GM18508 (cell line): ENCODE results near the gene FBXL12.
A peak's percentile ranks its signal among the peaks of the same experiment; 100 is the strongest.
"Not testable (repeated sequence)": the region's sequence is repeated elsewhere in the genome, so short reads cannot be mapped to it uniquely, and the experiment has no call there.

ENCODE experiments used
- ATAC-seq: cut with Tn5 transposase; IDR thresholded peaks from one replicate; pipeline ENCODE4 v1.9.1; 2021; ENCODE audit warnings: moderate number of reproducible peaks; ENCODE audit not compliant: insufficient read depth, unreplicated experiment

The FBXL12 gene

GRCh38 chr19:9796113-9796773 is 22.6 kb downstream of the FBXL12 start:
- ATAC-seq = no peak

GRCh38 chr19:9793071-9793591 is 25.7 kb downstream of the FBXL12 start:
- no peak for ATAC-seq

DNA sequence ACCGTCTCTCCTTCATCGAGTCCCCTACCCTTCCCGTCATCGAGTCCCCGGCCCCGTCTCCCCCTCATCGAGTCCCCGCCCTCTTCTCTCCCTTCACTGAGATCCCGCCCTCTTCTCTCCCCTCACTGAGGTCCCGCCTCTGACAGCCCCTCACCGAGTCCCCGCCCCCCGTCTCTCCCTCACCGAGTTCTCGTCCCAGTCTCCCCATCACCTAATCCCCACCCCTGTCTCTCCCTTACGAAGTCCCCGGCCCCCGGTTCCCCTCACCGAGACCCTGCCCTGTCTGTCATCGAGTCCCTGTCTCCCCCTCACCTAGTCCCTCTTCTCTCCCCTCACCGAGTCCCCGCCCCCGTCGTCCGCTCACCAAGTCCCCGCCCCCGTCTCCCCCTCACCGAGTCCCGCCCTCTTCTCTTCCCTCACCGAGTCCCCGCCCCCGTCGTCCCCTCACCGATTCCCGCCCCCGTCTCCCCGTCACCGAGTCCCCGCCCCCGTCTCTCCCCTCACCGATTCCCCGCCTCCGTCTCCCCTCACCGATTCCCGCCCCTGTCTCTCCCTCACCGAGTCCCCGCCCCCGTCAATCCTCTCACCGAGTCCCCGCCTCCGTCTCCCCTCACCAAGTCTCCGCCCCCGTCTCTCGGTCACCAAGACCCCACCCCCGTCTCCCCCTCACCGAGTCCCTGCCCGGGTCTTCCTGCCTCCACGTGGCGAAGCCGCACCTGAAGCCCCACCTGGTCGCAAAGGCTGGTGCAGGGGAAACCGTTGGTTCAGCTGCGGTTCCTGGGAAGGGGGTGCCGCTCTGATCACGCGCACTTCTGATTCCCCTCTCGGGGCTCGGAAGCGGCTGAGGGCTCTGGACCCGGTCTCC is 26.4 kb downstream of the FBXL12 start:
- ATAC-seq = no peak

DNA sequence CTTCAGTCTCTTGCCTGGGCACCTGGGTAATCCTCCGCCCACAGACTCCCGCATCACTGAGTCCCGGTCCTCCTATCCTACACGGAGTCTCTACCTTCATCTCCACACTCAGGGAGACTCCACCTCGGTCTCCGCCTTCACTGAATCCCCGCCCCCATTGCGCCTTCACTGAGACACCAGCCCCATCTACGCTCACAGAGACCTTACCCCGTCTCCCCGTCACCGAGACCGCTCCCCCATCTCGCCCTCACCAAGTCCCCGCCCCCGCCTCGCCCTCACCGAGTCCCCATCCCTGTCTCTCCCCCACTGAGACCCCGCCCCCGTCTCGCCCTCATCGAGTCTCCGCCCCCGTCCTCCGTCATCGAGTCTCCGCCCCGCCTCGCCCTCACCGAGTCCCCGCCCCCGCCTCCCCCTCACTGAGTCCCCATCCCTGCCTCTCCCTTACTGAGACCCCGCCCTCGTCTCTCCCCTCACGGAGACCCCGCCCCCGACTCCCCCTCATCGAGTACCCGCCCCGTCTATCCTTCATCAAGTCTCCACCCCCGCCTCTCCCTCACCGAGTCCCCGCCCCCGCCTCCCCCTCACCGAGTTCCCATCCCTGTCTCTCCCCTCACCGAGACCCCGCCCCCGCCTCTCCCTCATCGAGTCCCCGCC is 27.2 kb downstream of the FBXL12 start:
- no peak for ATAC-seq

- not testable (repeated sequence) for ATAC-seq
Observed at GRCh38 chr19:9791073-9791367, 27.9 kb downstream of the FBXL12 start.

- not testable (repeated sequence) for ATAC-seq
Observed at GRCh38 chr19:9789579-9789978, 29.3 kb downstream of the FBXL12 start.

DNA sequence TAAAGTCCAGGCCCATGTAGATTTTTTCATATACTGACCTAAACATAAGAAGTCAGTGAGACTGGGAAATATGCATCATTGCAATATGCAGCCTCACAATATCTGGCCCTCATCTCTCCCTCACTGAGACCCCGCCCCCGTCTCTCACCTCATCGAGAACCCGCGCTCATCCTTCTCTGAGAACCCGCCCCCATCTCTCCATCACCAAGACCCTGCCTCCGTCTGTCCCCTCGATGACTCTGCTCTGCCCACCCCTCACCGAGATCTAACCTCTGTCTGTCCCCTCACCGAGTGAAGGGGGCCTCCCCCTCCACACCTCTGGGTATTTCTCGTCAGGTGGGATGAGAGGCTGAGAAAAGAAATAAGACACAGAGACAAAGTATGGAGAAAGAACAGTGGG is 29.8 kb downstream of the FBXL12 start:
- ATAC-seq = no peak

- not testable (repeated sequence) for ATAC-seq
Observed at GRCh38 chr19:9788604-9789003, 30.3 kb downstream of the FBXL12 start.

- no peak for ATAC-seq
Observed at GRCh38 chr19:9786819-9787218, 32.1 kb downstream of the FBXL12 start.

GRCh38 chr19:9786342-9786741 is 32.5 kb downstream of the FBXL12 start:
- ATAC-seq = no peak

- no peak for ATAC-seq
Observed at GRCh38 chr19:9785367-9786331, 33.2 kb downstream of the FBXL12 start.

GRCh38 chr19:9784163-9784496 is 34.7 kb downstream of the FBXL12 start:
- not testable (repeated sequence) for ATAC-seq

GRCh38 chr19:9782338-9782737 is 36.5 kb downstream of the FBXL12 start:
- ATAC-seq = no peak

GRCh38 chr19:9768175-9769112 is 50.4 kb downstream of the FBXL12 start, which contains the start of gene ZNF846:
Gene ZNF846 (minus strand): TSS chr19:9768738. CDS start chr19:9764950, 3,788 bp downstream.
- ATAC-seq = peak; percentile 92
